HEK293 (cell line): ENCODE measurements around the gene FAM171A2.
A peak's percentile ranks its signal among the peaks of the same experiment; 100 is the strongest.

ENCODE experiments used
- BCL11A ChIP-seq: fragments of 450-650 bp; formaldehyde crosslinking; IDR thresholded peaks from 2 replicates; pipeline ENCODE4 v1.5.1; 2016; ENCODE audit warnings: low read depth, missing biosample characterization, missing genetic modification characterization
- BCL6B ChIP-seq: fragments of 450-650 bp; formaldehyde crosslinking; IDR thresholded peaks from 2 replicates; pipeline ENCODE4 v1.5.1; 2017; ENCODE audit warnings: missing biosample characterization, missing genetic modification characterization
- CTCF ChIP-seq: fragments of 450-650 bp; formaldehyde crosslinking; IDR thresholded peaks from 2 replicates; pipeline ENCODE4 v1.5.1; 2016; ENCODE audit warnings: missing biosample characterization, missing genetic modification characterization
- GLIS2 ChIP-seq: fragments of 450-650 bp; formaldehyde crosslinking; IDR thresholded peaks from 2 replicates; pipeline ENCODE4 v1.5.1; 2016; ENCODE audit warnings: missing biosample characterization, missing genetic modification characterization
- INSM2 ChIP-seq: fragments of 450-650 bp; formaldehyde crosslinking; IDR thresholded peaks from 2 replicates; pipeline ENCODE4 v1.5.1; 2016; ENCODE audit warnings: missing biosample characterization, missing genetic modification characterization
- KLF16 ChIP-seq: fragments of 450-650 bp; formaldehyde crosslinking; IDR thresholded peaks from 2 replicates; pipeline ENCODE4 v1.5.1; 2017; ENCODE audit warnings: missing biosample characterization, missing genetic modification characterization
- PBX3 ChIP-seq: sonication (generic); formaldehyde crosslinking; IDR thresholded peaks from 2 replicates; pipeline ENCODE4 v1.8.1; 2022; ENCODE audit warnings: mild to moderate bottlenecking, moderate library complexity, missing genetic modification reagents
- TRIM28 ChIP-seq: IDR thresholded peaks from 2 replicates; pipeline ENCODE4 v1.6.1; 2011; ENCODE audit warnings: low read length, control low read depth, borderline replicate concordance
- TSHZ1 ChIP-seq: fragments of 450-650 bp; formaldehyde crosslinking; IDR thresholded peaks from 2 replicates; pipeline ENCODE4 v1.5.1; 2016; ENCODE audit warnings: missing biosample characterization, missing genetic modification characterization, borderline replicate concordance
- ZBTB49 ChIP-seq: fragments of 450-650 bp; formaldehyde crosslinking; IDR thresholded peaks from 2 replicates; pipeline ENCODE4 v1.5.1; 2016; ENCODE audit warnings: missing biosample characterization, missing genetic modification characterization, low read depth
- ZBTB7A ChIP-seq: fragments of 450-650 bp; formaldehyde crosslinking; IDR thresholded peaks from 2 replicates; pipeline ENCODE4 v1.5.1; 2016; ENCODE audit warnings: low read depth, missing biosample characterization, missing genetic modification characterization
- ZFHX2 ChIP-seq: fragments of 450-650 bp; formaldehyde crosslinking; conservative IDR thresholded peaks from 2 replicates; pipeline ENCODE4 v1.5.1; 2016; ENCODE audit warnings: missing biosample characterization, missing genetic modification characterization
- ZIC2 ChIP-seq: fragments of 450-650 bp; formaldehyde crosslinking; IDR thresholded peaks from 2 replicates; pipeline ENCODE4 v1.5.1; 2016; ENCODE audit warnings: missing biosample characterization, missing genetic modification characterization
- ZNF10 ChIP-seq: fragments of 450-650 bp; formaldehyde crosslinking; IDR thresholded peaks from 2 replicates; pipeline ENCODE4 v1.5.1; 2017; ENCODE audit warnings: missing biosample characterization, missing genetic modification characterization
- ZNF169 ChIP-seq: fragments of 450-650 bp; formaldehyde crosslinking; IDR thresholded peaks from 2 replicates; pipeline ENCODE4 v1.5.1; 2016; ENCODE audit warnings: missing biosample characterization, missing genetic modification characterization
- ZNF174 ChIP-seq: fragments of 450-650 bp; formaldehyde crosslinking; IDR thresholded peaks from 2 replicates; pipeline ENCODE4 v1.5.0; 2017; ENCODE audit warnings: missing biosample characterization, mild to moderate bottlenecking, missing genetic modification characterization
- ZNF23 ChIP-seq: fragments of 450-650 bp; formaldehyde crosslinking; IDR thresholded peaks from 2 replicates; pipeline ENCODE4 v1.5.1; 2016; ENCODE audit warnings: missing biosample characterization, missing genetic modification characterization, borderline replicate concordance
- ZNF394 ChIP-seq: fragments of 450-650 bp; formaldehyde crosslinking; IDR thresholded peaks from 2 replicates; pipeline ENCODE4 v1.5.1; 2016; ENCODE audit warnings: missing biosample characterization, missing genetic modification characterization, mild to moderate bottlenecking, moderate library complexity, borderline replicate concordance
- ZNF473 ChIP-seq: fragments of 450-650 bp; formaldehyde crosslinking; IDR thresholded peaks from 2 replicates; pipeline ENCODE4 v1.5.1; 2017; ENCODE audit warnings: missing biosample characterization, missing genetic modification characterization
- ZNF521 ChIP-seq: fragments of 450-650 bp; formaldehyde crosslinking; IDR thresholded peaks from 2 replicates; pipeline ENCODE4 v1.5.1; 2017; ENCODE audit warnings: missing biosample characterization, mild to moderate bottlenecking, missing genetic modification characterization
- ZNF558 ChIP-seq: fragments of 450-650 bp; formaldehyde crosslinking; IDR thresholded peaks from 2 replicates; pipeline ENCODE4 v1.5.1; 2016; ENCODE audit warnings: missing biosample characterization, missing genetic modification characterization
- ZNF654 ChIP-seq: fragments of 450-650 bp; formaldehyde crosslinking; IDR thresholded peaks from 2 replicates; pipeline ENCODE4 v1.5.1; 2016; ENCODE audit warnings: low read depth, missing biosample characterization, missing genetic modification characterization
- ZNF792 ChIP-seq: fragments of 450-650 bp; formaldehyde crosslinking; IDR thresholded peaks from 2 replicates; pipeline ENCODE4 v1.5.1; 2016; ENCODE audit warnings: missing biosample characterization, missing genetic modification characterization
- TF ChIP-seq, protein P1 (sequence below): fragments of 450-650 bp; formaldehyde crosslinking; IDR thresholded peaks from 2 replicates; pipeline ENCODE4 v1.5.1; 2016; ENCODE audit warnings: missing biosample characterization, missing genetic modification characterization
- TF ChIP-seq, protein P2 (sequence below): fragments of 450-650 bp; formaldehyde crosslinking; IDR thresholded peaks from 2 replicates; pipeline ENCODE4 v1.5.1; 2016; ENCODE audit warnings: missing biosample characterization, missing genetic modification characterization

FAM171A2 gene

GRCh38 chr17:44362949-44363612 is 572 bp downstream of the FAM171A2 start (continued):
- TF ChIP-seq ZBTB49 (tag by site-specific recombination) (no peak), KLF16 (tag by site-specific recombination) (no peak), ZIC2 (peak; percentile 38), ZNF10 (tag by site-specific recombination) (no peak), ZNF521 (tag by site-specific recombination) (no peak), ZBTB7A (tag by site-specific recombination) (no peak), ZNF394 (tag by site-specific recombination) (no peak), TRIM28 (no peak), GLIS2 (tag by site-specific recombination) (peak; percentile 53), TSHZ1 (tag by site-specific recombination) (no peak), PBX3 (CRISPR knock-in tag) (no peak), ZNF23 (tag by site-specific recombination) (no peak), ZNF169 (tag by site-specific recombination) (no peak), BCL11A (tag by site-specific recombination) (no peak), ZNF558 (tag by site-specific recombination) (no peak), CTCF (tag by site-specific recombination) (0 out of 2 replicates have a peak, but pooled peaks have one; percentile 26), ZNF174 (no peak), INSM2 (tag by site-specific recombination) (no peak), ZNF473 (tag by site-specific recombination) (no peak), ZFHX2 (tag by site-specific recombination) (peak; percentile 81), BCL6B (tag by site-specific recombination) (no peak), ZNF792 (tag by site-specific recombination) (no peak), ZNF654 (tag by site-specific recombination) (no peak)
- TF ChIP-seq, protein P1, sequence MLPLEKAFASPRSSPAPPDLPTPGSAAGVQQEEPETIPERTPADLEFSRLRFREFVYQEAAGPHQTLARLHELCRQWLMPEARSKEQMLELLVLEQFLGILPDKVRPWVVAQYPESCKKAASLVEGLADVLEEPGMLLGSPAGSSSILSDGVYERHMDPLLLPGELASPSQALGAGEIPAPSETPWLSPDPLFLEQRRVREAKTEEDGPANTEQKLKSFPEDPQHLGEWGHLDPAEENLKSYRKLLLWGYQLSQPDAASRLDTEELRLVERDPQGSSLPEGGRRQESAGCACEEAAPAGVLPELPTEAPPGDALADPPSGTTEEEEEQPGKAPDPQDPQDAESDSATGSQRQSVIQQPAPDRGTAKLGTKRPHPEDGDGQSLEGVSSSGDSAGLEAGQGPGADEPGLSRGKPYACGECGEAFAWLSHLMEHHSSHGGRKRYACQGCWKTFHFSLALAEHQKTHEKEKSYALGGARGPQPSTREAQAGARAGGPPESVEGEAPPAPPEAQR: no peak
- TF ChIP-seq, protein P2, sequence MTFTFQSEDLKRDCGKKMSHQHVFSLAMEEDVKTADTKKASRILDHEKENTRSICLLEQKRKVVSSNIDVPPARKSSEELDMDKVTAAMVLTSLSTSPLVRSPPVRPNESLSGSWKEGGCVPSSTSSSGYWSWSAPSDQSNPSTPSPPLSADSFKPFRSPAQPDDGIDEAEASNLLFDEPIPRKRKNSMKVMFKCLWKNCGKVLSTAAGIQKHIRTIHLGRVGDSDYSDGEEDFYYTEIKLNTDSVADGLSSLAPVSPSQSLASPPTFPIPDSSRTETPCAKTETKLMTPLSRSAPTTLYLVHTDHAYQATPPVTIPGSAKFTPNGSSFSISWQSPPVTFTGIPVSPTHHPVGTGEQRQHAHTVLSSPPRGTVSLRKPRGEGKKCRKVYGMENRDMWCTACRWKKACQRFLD (tag by site-specific recombination): no peak
